T-cell (primary cell): Measurements from ENCODE around the gene IQSEC3. TPM values are rescaled to one million over a fixed set of nuclear protein-coding genes. Genes with fewer than 3 reads are reported as not detected.

Experiments used
- ATAC-seq, 4 experiments: fragments of 200-7000 bp in 3 of 4; fragments of 150-1000 bp in 1 of 4; cut with Tn5 transposase; replicated peaks in 1 of 4; 1 replicate in 3 of 4; 2 replicates in 1 of 4; pipeline ENCODE4 v1.10.0; 2021; ENCODE audit warnings: moderate library complexity in 3 of 4, mild to moderate bottlenecking in 2 of 4, moderate number of reproducible peaks in 1 of 4
- CTCF ChIA-PET, 2 donors: fragments of 300-600 bp; sonication (Branson Sonifier 250); formaldehyde crosslinking; loops; one replicate each; lab custom pipeline; 2022; ENCODE audit warnings: antibody characterized with exemption in 2 of 2; lab: Charles Lee
- POLR2A ChIA-PET, 2 donors: fragments of 300-600 bp; sonication (Branson Sonifier 250); formaldehyde crosslinking; loops; one replicate each; lab custom pipeline; 2022; ENCODE audit warnings: antibody characterized with exemption in 2 of 2; lab: Charles Lee
- DNase-seq, 35 experiments: peaks; one replicate each; pipeline versions ENCODE4 v3.0.0 to v3.0.0-alpha.2; 2013 to 2023
- H3K27ac ChIP-seq: one replicate; pipeline ENCODE4 v1.5.1; 2013; ENCODE audit warnings: low read length
- H3K27me3 ChIP-seq, 2 experiments: replicated peaks in 1 of 2; 1 replicate in 1 of 2; 2 replicates in 1 of 2; pipeline versions ENCODE4 v1.6.1 to v1.7.0; 2013; ENCODE audit warnings: low read length in 1 of 2, mixed read lengths in 1 of 2; ENCODE audit not compliant: control insufficient read depth in 2 of 2, insufficient read depth in 2 of 2; ENCODE audit errors: extremely low read depth in 1 of 2
- H3K36me3 ChIP-seq, 2 donors: 1 replicate in 1 of 2; 2 replicates in 1 of 2; pipeline versions ENCODE4 v1.6.1 to v1.7.0; 2013; ENCODE audit warnings: low read length in 1 of 2; ENCODE audit not compliant: control insufficient read depth in 2 of 2, insufficient read depth in 1 of 2; ENCODE audit errors: extremely low read depth in 1 of 2
- H3K4me1 ChIP-seq, 2 experiments: 1 replicate in 1 of 2; 2 replicates in 1 of 2; pipeline versions ENCODE4 v1.6.1 to v1.7.0; 2013; ENCODE audit warnings: low read length in 2 of 2, mixed read lengths in 1 of 2; ENCODE audit not compliant: insufficient read depth in 2 of 2, control insufficient read depth in 1 of 2; ENCODE audit errors: extremely low read depth in 1 of 2
- H3K4me3 ChIP-seq, 2 donors: 1 replicate in 1 of 2; 2 replicates in 1 of 2; pipeline versions ENCODE4 v1.5.1 to v1.7.0; 2013; ENCODE audit warnings: mild to moderate bottlenecking in 2 of 2, low read length in 1 of 2, moderate library complexity in 1 of 2; ENCODE audit not compliant: control insufficient read depth in 1 of 2; ENCODE audit errors: extremely low read depth in 1 of 2
- H3K9me3 ChIP-seq: 2 replicates; pipeline ENCODE4 v1.7.0; 2013
- H3K27ac Mint-ChIP-seq, 2 donors: one replicate each; pipeline ENCODE4 v1.8.0; 2020 to 2021; ENCODE audit warnings: mild to moderate bottlenecking in 2 of 2, mixed read lengths in 2 of 2
- H3K27me3 Mint-ChIP-seq, 2 donors: one replicate each; pipeline ENCODE4 v1.8.0; 2021 to 2022; ENCODE audit warnings: mixed read lengths in 2 of 2
- H3K36me3 Mint-ChIP-seq: one replicate; pipeline ENCODE4 v1.8.0; 2021; ENCODE audit warnings: mixed read lengths
- H3K4me1 Mint-ChIP-seq, 3 donors: one replicate each; pipeline ENCODE4 v1.8.0; 2020 to 2022; ENCODE audit warnings: mixed read lengths in 3 of 3, mild to moderate bottlenecking in 1 of 3
- H3K4me3 Mint-ChIP-seq, 3 donors: one replicate each; pipeline ENCODE4 v1.8.0; 2020 to 2022; ENCODE audit warnings: mild to moderate bottlenecking in 3 of 3, mixed read lengths in 3 of 3, moderate library complexity in 3 of 3
- H3K9me3 Mint-ChIP-seq, 3 donors: one replicate each; pipeline ENCODE4 v1.8.0; 2020 to 2022; ENCODE audit warnings: mixed read lengths in 3 of 3
- WGBS: methylation state at CpG from one replicate; pipeline ENCODE4 v1.1.5; 2013; ENCODE audit warnings: missing lambda C conversion rate; ENCODE audit not compliant: insufficient coverage; 5-methylcytosine and 5-hydroxymethylcytosine counted together
- total RNA-seq, 35 experiments: library from RNA in 6 of 35; stranded (reverse) in 6 of 35; fragments of 120-200 nt in 1 of 35; gene quantifications; one replicate each; pipeline versions ENCODE4 v1.2.1 to v1.2.4 and lab custom pipeline; 2013 to 2026

The IQSEC3 gene
- total RNA-seq, 5 donors from 2014 or later (not counting 1 experiment from before 2014, with no cell fraction given) = 0.30 to 7.3 (median 2.9) TPM

- H3K27me3 Mint-ChIP-seq = peaks cover 22 to 39% of the 10 kb centered on the region in 2 donors
- Histone ChIP-seq H3K27me3 (peaks cover 0 to 53% of the 10 kb centered on the region in 2 experiments), H3K4me3 (no peak overlapping the region), H3K36me3 (no peaks in the 10 kb centered on the region), H3K4me1 (no peaks in the 10 kb centered on the region), H3K9me3 (no peaks in the 10 kb centered on the region), H3K27ac (no peak overlapping the region)
- H3K9me3 Mint-ChIP-seq = peaks cover 0 to 10% (median 4%) of the 10 kb centered on the region in 3 donors
- CTCF ChIA-PET = no interaction called here
- no peak for ATAC-seq
- H3K4me3 Mint-ChIP-seq = no peak overlapping the region
- 85% methylated on average over 4 of the region's 5 CpGs for WGBS
- DNase-seq = no peak
- no peaks in the 10 kb centered on the region for H3K36me3 Mint-ChIP-seq
- H3K27ac Mint-ChIP-seq = no peak overlapping the region
- H3K4me1 Mint-ChIP-seq = no peaks in the 10 kb centered on the region
- POLR2A ChIA-PET = no interaction called here
These were observed 128.6 kb downstream of the IQSEC3 start for GRCh38 chr12:195156-195555.

GRCh38 chr12:195951-196350 lies 129.4 kb downstream of the IQSEC3 start:
- Mint-ChIP-seq H3K9me3 (peaks cover 0 to 10% (median 4%) of the 10 kb centered on the region in 3 donors), H3K4me3 (no peak overlapping the region), H3K36me3 (no peaks in the 10 kb centered on the region), H3K27ac (no peak overlapping the region), H3K27me3 (peaks cover 27 to 37% of the 10 kb centered on the region in 2 donors), H3K4me1 (no peaks in the 10 kb centered on the region)
- ATAC-seq = no peak
- no peaks in the 10 kb centered on the region for H3K4me1 ChIP-seq
- H3K9me3 ChIP-seq = no peaks in the 10 kb centered on the region
- H3K27ac ChIP-seq = no peak overlapping the region
- no peaks in the 10 kb centered on the region for H3K36me3 ChIP-seq
- peaks cover 0 to 46% of the 10 kb centered on the region in 2 experiments for H3K27me3 ChIP-seq
- DNase-seq = no peak
- POLR2A ChIA-PET = no interaction called here
- no peak overlapping the region for H3K4me3 ChIP-seq
- 95% methylated on average over 7 of the region's 15 CpGs for WGBS
- CTCF ChIA-PET = no interaction called here

- ChIA-PET POLR2A (no interaction called here), CTCF (no interaction called here)
- H3K27me3 ChIP-seq = peaks cover 0 to 45% of the 10 kb centered on the region in 2 experiments
- no peak overlapping the region for H3K4me3 ChIP-seq
- no peaks in the 10 kb centered on the region for H3K4me1 Mint-ChIP-seq
- 91% methylated on average over 2 of the region's 4 CpGs for WGBS
- DNase-seq (no peak), ATAC-seq (no peak)
- H3K27me3 Mint-ChIP-seq = peaks cover 32 to 42% of the 10 kb centered on the region in 2 donors
- H3K4me3 Mint-ChIP-seq = no peak overlapping the region
- no peak overlapping the region for H3K27ac Mint-ChIP-seq
- no peaks in the 10 kb centered on the region for H3K36me3 ChIP-seq
- H3K9me3 ChIP-seq = no peaks in the 10 kb centered on the region
- no peak overlapping the region for H3K27ac ChIP-seq
- H3K9me3 Mint-ChIP-seq = peaks cover 0 to 10% (median 4%) of the 10 kb centered on the region in 3 donors
- H3K4me1 ChIP-seq = no peaks in the 10 kb centered on the region
- no peaks in the 10 kb centered on the region for H3K36me3 Mint-ChIP-seq
These were observed 129.9 kb downstream of the IQSEC3 start for GRCh38 chr12:196436-196835.

GRCh38 chr12:197347-197746 lies 130.8 kb downstream of the IQSEC3 start:
- no peaks in the 10 kb centered on the region for H3K36me3 ChIP-seq
- no peak overlapping the region for H3K27ac ChIP-seq
- DNase-seq (no peak), ATAC-seq (no peak)
- ChIA-PET CTCF (no interaction called here), POLR2A (no interaction called here)
- no peak overlapping the region for H3K4me3 Mint-ChIP-seq
- H3K4me3 ChIP-seq = no peak overlapping the region
- H3K36me3 Mint-ChIP-seq = no peaks in the 10 kb centered on the region
- no peaks in the 10 kb centered on the region for H3K4me1 Mint-ChIP-seq
- no peaks in the 10 kb centered on the region for H3K4me1 ChIP-seq
- H3K9me3 ChIP-seq = no peaks in the 10 kb centered on the region
- H3K9me3 Mint-ChIP-seq = peaks cover 0 to 10% (median 4%) of the 10 kb centered on the region in 3 donors
- 79% methylated on average over 3 of the region's 3 CpGs for WGBS
- no peak overlapping the region for H3K27ac Mint-ChIP-seq
- peaks cover 35 to 42% of the 10 kb centered on the region in 2 donors for H3K27me3 Mint-ChIP-seq
- peaks cover 0 to 53% of the 10 kb centered on the region in 2 experiments for H3K27me3 ChIP-seq

GRCh38 chr12:197911-198695 lies 131.5 kb downstream of the IQSEC3 start:
- no peak overlapping the region for H3K27ac ChIP-seq
- H3K27ac Mint-ChIP-seq = no peak overlapping the region
- no peak overlapping the region for H3K4me3 Mint-ChIP-seq
- H3K4me1 ChIP-seq = no peaks in the 10 kb centered on the region
- DNase-seq = no peak
- no peak for ATAC-seq
- H3K4me1 Mint-ChIP-seq = peaks cover 0 to 2% (median 2%) of the 10 kb centered on the region in 3 donors
- H3K9me3 ChIP-seq = no peaks in the 10 kb centered on the region
- H3K36me3 ChIP-seq = no peaks in the 10 kb centered on the region
- peaks cover 0 to 10% (median 4%) of the 10 kb centered on the region in 3 donors for H3K9me3 Mint-ChIP-seq
- H3K36me3 Mint-ChIP-seq = no peaks in the 10 kb centered on the region
- ChIA-PET CTCF (no interaction called here), POLR2A (no interaction called here)
- H3K27me3 Mint-ChIP-seq = peaks cover 34 to 40% of the 10 kb centered on the region in 2 donors
- peaks cover 0 to 52% of the 10 kb centered on the region in 2 experiments for H3K27me3 ChIP-seq
- H3K4me3 ChIP-seq = no peak overlapping the region
- WGBS = 90% methylated on average over 10 of the region's 11 CpGs

GRCh38 chr12:198705-199104 lies 132.1 kb downstream of the IQSEC3 start:
- Mint-ChIP-seq H3K27ac (no peak overlapping the region), H3K36me3 (no peaks in the 10 kb centered on the region), H3K4me1 (peaks cover 0 to 2% (median 2%) of the 10 kb centered on the region in 3 donors), H3K9me3 (peaks cover 0 to 10% (median 4%) of the 10 kb centered on the region in 3 donors), H3K27me3 (peaks cover 34 to 36% of the 10 kb centered on the region in 2 donors), H3K4me3 (no peak overlapping the region)
- WGBS = 100% methylated on average over 2 of the region's 9 CpGs
- no peak overlapping the region for H3K4me3 ChIP-seq
- ATAC-seq = no peak
- no peak for DNase-seq
- H3K36me3 ChIP-seq = no peaks in the 10 kb centered on the region
- H3K27ac ChIP-seq = no peak overlapping the region
- H3K9me3 ChIP-seq = no peaks in the 10 kb centered on the region
- H3K4me1 ChIP-seq = no peaks in the 10 kb centered on the region
- CTCF ChIA-PET = no interaction called here
- POLR2A ChIA-PET = no interaction called here
- peaks cover 0 to 51% of the 10 kb centered on the region in 2 experiments for H3K27me3 ChIP-seq
